CD1c-positive myeloid dendritic cell (primary cell): ENCODE measurements around the gene PSMG2.

ENCODE experiments used
- DNase-seq: peaks from one replicate; pipeline ENCODE4 v3.0.0-alpha.2; 2016; ENCODE audit errors: extremely low spot score

PSMG2 gene

DNA sequence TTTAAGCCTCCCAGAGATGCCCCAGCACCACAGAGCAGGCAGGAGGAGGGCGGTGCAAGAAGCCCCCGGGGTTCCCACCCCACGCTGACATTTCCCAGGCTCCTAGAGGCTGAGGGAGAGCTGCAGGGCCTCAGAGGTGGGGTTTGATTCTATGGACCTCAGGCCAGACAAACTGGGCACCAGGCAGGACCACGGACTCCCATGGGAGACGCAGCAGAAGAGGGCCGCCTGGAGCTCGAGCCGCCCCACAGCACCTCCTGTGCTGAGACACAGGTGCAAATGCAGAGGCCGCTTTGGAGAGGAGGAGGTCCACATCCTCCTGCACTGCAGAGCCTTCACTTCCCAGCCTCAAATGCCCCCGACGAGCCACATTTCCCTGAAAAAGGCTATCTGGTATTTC lies 62.7 kb downstream of the PSMG2 start:
- DNase-seq, result no peak

DNA sequence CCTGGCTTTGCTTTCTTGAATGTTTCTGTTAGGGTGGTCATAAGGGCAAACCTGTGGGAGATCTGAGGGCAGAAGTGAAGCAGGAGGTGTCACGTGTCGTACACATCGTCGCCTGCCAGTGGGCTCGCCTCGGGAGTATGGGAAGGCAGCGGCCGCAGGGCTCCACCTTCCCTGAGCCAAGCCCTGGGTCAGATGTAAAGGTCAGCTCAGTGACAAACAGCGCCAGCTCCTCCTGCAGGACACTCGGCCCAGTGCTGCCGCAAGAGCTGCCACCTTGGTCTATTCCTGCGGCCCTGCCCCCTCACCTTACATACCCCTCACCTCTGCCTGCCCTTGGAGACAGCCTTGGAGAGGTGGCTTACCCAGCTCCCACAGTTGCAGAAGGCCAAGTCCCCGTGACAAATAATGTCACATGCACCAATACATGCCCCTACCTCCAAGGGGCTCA lies 64.2 kb downstream of the PSMG2 start:
- DNase-seq, result no peak

DNA sequence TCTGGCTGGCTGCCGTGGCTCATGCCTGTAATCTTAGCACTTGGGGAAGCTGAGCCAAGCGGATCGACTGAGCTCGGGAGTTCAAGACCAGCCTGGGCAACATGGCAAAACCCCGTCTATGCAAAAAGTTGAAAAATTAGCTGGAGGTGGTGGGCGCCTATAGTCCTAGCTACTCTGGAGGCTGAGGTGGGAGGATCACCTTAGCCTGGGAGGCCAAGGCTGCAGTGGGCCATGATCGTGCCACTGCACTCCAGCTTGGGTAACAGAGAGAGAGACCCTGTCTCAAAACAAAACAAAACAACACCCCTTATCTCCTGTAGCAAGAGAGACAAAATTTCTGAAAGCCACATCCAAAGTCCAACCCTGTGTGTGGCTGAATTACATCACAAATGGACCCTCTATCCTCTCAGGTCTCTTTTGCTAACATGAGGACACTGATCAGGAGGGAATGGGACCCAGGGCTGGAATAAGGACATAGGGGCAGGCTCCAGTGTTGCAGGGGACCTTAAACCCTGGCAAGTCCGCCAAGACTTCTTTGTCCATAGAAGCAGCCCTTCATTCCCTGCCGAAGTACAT lies 64.8 kb downstream of the PSMG2 start:
- no peak for DNase-seq

DNA sequence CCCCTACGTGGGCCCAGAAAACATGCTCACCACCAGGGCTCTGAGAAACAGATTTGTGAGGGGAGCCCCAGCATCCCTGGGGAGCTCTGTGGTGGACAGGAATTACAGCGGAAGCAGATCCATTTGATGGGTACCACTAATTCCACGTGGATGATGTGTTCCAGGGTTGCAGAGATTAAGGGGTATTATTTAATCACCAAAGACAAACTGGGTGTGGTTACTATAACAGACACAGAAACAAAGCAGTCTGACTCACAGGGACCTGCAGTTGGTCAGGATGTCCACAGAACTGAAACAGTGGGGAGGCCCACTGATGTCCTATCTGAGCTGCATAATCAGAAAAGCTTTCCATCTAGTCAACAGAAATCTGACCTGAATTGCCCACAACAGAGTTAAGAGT lies 65.8 kb downstream of the PSMG2 start:
- DNase-seq, result no peak

DNA sequence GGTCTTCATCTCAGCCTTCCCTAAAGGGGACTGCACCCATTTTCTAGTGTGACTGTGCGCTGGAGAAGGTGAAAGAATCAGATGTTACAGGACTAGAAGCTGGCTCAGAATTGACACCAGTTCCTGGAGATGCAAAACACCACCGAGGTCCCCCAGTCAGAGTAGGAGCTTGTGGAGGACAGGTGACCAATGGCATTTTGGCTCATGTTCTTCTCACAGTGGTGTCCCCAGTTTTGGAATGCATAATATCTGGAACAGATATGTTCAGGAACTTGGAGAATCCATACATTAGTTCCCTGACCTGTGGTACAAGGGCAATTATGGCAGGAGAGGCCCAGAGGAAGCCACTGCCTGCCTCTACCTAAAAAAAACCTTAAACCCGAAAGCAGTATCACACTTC lies 66.3 kb downstream of the PSMG2 start:
- DNase-seq, result no peak

- DNase-seq, result no peak
Observed at GRCh38 chr18:12769644-12770440, 67.0 kb downstream of the PSMG2 start.

- no peak for DNase-seq
Observed at GRCh38 chr18:12770469-12771219, 67.8 kb downstream of the PSMG2 start.

- DNase-seq, result no peak
Observed at GRCh38 chr18:12772111-12772510, 69.3 kb downstream of the PSMG2 start.

- DNase-seq, result no peak
Observed at GRCh38 chr18:12773369-12773768, 70.5 kb downstream of the PSMG2 start.

DNA sequence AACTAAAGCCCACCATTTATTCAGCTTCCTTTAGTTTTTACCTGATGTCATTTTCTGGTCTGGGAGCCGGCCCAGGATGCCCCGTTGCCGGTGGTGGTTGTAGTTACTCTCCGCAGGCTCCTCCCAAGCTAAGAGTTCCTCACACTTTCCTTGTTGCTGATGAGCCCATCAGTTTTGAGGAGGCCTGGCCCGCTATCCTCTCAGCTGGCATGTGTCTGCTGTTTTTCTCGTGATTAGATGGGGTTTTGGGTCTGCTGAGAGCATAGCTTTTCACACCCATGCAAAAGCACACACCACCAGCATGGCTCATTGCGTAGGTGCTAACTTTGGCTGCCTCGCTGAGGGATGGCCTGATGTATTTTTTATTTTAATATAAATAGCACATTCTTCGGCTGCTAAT lies 72.1 kb downstream of the PSMG2 start:
- no peak for DNase-seq
